SK-N-SH treated with all-trans-retinoic acid at 6 μM for 48 hours (cell line): ENCODE results near the gene DPYSL4.

ENCODE experiments used
- ATAC-seq: fragments of 200-7000 bp; cut with Tn5 transposase; 3 replicates; pipeline ENCODE4 v1.9.1; 2020; ENCODE audit warnings: mild to moderate bottlenecking, moderate library complexity
- BACH2 ChIP-seq: fragments of 250-450 bp; sonication (Bioruptor Pico); IDR thresholded peaks from 2 replicates; pipeline ENCODE4 v1.9.0; 2021; ENCODE audit warnings: mild to moderate bottlenecking, borderline replicate concordance
- CREB5 ChIP-seq: fragments of 250-450 bp; sonication (Bioruptor Pico); IDR thresholded peaks from 2 replicates; pipeline ENCODE4 v1.5.1; 2020; ENCODE audit warnings: low read depth, mild to moderate bottlenecking, moderate library complexity
- CSDC2 ChIP-seq: fragments of 250-450 bp; sonication (Bioruptor Pico); IDR thresholded peaks from 2 replicates; pipeline ENCODE4 v1.5.0; 2020; ENCODE audit warnings: mild to moderate bottlenecking, moderate library complexity
- ESRRG ChIP-seq: fragments of 250-450 bp; sonication (Bioruptor Pico); IDR thresholded peaks from 2 replicates; pipeline ENCODE4 v1.6.1; 2021; ENCODE audit warnings: mild to moderate bottlenecking
- ISL1 ChIP-seq: fragments of 250-450 bp; sonication (Bioruptor Pico); IDR thresholded peaks from 2 replicates; pipeline ENCODE4 v2.1.2; 2022; ENCODE audit warnings: mild to moderate bottlenecking, moderate library complexity
- OSR1 ChIP-seq: fragments of 250-450 bp; sonication (Bioruptor Pico); IDR thresholded peaks from 2 replicates; pipeline ENCODE4 v1.8.0; 2022; ENCODE audit warnings: moderate library complexity, mild to moderate bottlenecking, inconsistent platforms
- PATZ1 ChIP-seq: fragments of 250-450 bp; sonication (Bioruptor Pico); IDR thresholded peaks from 2 replicates; pipeline ENCODE4 v1.8.0; 2020; ENCODE audit warnings: mild to moderate bottlenecking, moderate library complexity, borderline replicate concordance
- RARB ChIP-seq: fragments of 250-450 bp; sonication (Bioruptor Pico); IDR thresholded peaks from 2 replicates; pipeline ENCODE4 v1.8.0; 2021; ENCODE audit warnings: mild to moderate bottlenecking, moderate library complexity
- SNAI2 ChIP-seq: fragments of 250-450 bp; sonication (Bioruptor Pico); IDR thresholded peaks from 2 replicates; pipeline ENCODE4 v1.5.0; 2020; ENCODE audit warnings: mild to moderate bottlenecking, moderate library complexity
- ZC3H10 ChIP-seq: fragments of 250-450 bp; sonication (Bioruptor Pico); IDR thresholded peaks from 2 replicates; pipeline ENCODE4 v1.5.1; 2021; ENCODE audit warnings: mild to moderate bottlenecking, moderate library complexity
- ZFP3 ChIP-seq: fragments of 250-450 bp; sonication (Bioruptor Pico); IDR thresholded peaks from 2 replicates; pipeline ENCODE4 v1.5.0; 2020; ENCODE audit warnings: mild to moderate bottlenecking, moderate library complexity
- ZFP30 ChIP-seq: fragments of 450-650 bp; formaldehyde crosslinking; IDR thresholded peaks from 2 replicates; pipeline ENCODE4 v1.5.0; 2022; ENCODE audit warnings: mild to moderate bottlenecking, moderate library complexity
- ZNF70 ChIP-seq: fragments of 450-650 bp; formaldehyde crosslinking; IDR thresholded peaks from 2 replicates; pipeline ENCODE4 v1.5.0; 2020; ENCODE audit warnings: mild to moderate bottlenecking, moderate library complexity
- ZNF8 ChIP-seq: fragments of 450-650 bp; formaldehyde crosslinking; IDR thresholded peaks from 2 replicates; pipeline ENCODE4 v1.5.0; 2020; ENCODE audit warnings: mild to moderate bottlenecking, moderate library complexity
- TF ChIP-seq, protein P1 (sequence below): fragments of 250-450 bp; sonication (Bioruptor Pico); IDR thresholded peaks from 2 replicates; pipeline ENCODE4 v1.8.0; 2021; ENCODE audit warnings: low read depth, mild to moderate bottlenecking, moderate library complexity, borderline replicate concordance
- TF ChIP-seq, protein P2 (sequence below): fragments of 250-450 bp; sonication (Bioruptor Pico); IDR thresholded peaks from 2 replicates; pipeline ENCODE4 v1.5.1; 2021; ENCODE audit warnings: mild to moderate bottlenecking, moderate library complexity
- TF ChIP-seq, protein P3 (sequence below): fragments of 250-450 bp; sonication (Bioruptor Pico); IDR thresholded peaks from 2 replicates; pipeline ENCODE4 v1.5.0; 2020; ENCODE audit warnings: mild to moderate bottlenecking, moderate library complexity

DPYSL4 gene

GRCh38 chr10:132189016-132189415, 2.3 kb downstream of the DPYSL4 start:
- no peak for ATAC-seq
- TF ChIP-seq RARB (CRISPR knock-in tag) (no peak), ZNF8 (no peak), ISL1 (CRISPR knock-in tag) (no peak)

DNA sequence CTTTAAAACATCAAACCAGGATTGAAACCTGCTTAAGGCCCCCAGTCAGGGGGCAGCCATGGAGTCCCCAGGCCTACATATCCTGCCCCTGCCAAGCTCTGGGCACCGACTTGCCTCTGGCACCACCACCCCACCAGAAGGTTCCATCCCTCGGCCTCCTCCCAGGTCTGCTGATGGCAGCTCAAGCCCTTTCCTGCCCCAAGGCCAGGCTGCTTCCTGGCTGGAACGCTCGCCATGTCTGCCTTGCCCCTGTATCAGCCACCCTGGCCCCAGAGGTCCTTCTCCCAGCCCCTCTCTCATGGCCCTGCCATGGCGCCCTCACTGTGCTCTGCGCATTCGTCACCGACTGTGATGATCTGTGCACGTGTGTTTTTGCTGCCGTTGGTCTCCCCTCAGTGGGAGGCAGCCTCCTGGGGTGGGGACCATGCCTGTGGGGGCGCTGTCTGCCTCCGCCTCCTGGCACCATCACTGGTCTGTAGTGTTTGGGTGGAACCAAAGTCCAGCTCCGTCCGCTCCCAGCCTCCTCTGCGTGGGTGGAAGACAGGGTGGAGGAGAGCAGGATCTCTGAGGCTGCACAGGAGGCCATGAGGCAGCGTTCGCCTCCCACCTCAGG, 3.2 kb downstream of the DPYSL4 start:
- no peak for ATAC-seq

GRCh38 chr10:132192076-132192975, 5.6 kb downstream of the DPYSL4 start:
- TF ChIP-seq, protein P1, sequence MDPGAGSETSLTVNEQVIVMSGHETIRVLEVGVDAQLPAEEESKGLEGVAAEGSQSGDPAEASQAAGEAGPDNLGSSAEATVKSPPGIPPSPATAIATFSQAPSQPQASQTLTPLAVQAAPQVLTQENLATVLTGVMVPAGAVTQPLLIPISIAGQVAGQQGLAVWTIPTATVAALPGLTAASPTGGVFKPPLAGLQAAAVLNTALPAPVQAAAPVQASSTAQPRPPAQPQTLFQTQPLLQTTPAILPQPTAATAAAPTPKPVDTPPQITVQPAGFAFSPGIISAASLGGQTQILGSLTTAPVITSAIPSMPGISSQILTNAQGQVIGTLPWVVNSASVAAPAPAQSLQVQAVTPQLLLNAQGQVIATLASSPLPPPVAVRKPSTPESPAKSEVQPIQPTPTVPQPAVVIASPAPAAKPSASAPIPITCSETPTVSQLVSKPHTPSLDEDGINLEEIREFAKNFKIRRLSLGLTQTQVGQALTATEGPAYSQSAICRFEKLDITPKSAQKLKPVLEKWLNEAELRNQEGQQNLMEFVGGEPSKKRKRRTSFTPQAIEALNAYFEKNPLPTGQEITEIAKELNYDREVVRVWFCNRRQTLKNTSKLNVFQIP (CRISPR knock-in tag), result no peak
- no peak for TF ChIP-seq ESRRG (CRISPR knock-in tag)
- no peak for TF ChIP-seq RARB (CRISPR knock-in tag)
- no peak for TF ChIP-seq ZFP3 (CRISPR knock-in tag)
- TF ChIP-seq SNAI2, result no peak
- no peak for TF ChIP-seq ZC3H10
- TF ChIP-seq CREB5 (CRISPR knock-in tag), result no peak
- ATAC-seq, result no peak

More for the DNA sequence above, 3.2 kb downstream of the DPYSL4 start:
- no peak for TF ChIP-seq CSDC2

- TF ChIP-seq PATZ1 (no peak), BACH2 (CRISPR knock-in tag) (no peak), ZFP30 (no peak), ESRRG (CRISPR knock-in tag) (no peak), ZNF70 (CRISPR knock-in tag) (no peak), ISL1 (CRISPR knock-in tag) (no peak), ZFP3 (CRISPR knock-in tag) (no peak), SNAI2 (no peak), CSDC2 (no peak), OSR1 (CRISPR knock-in tag) (no peak)
- TF ChIP-seq, protein P2, sequence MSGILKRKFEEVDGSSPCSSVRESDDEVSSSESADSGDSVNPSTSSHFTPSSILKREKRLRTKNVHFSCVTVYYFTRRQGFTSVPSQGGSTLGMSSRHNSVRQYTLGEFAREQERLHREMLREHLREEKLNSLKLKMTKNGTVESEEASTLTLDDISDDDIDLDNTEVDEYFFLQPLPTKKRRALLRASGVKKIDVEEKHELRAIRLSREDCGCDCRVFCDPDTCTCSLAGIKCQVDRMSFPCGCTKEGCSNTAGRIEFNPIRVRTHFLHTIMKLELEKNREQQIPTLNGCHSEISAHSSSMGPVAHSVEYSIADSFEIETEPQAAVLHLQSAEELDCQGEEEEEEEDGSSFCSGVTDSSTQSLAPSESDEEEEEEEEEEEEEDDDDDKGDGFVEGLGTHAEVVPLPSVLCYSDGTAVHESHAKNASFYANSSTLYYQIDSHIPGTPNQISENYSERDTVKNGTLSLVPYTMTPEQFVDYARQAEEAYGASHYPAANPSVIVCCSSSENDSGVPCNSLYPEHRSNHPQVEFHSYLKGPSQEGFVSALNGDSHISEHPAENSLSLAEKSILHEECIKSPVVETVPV (CRISPR knock-in tag), result no peak
- TF ChIP-seq, protein P3, sequence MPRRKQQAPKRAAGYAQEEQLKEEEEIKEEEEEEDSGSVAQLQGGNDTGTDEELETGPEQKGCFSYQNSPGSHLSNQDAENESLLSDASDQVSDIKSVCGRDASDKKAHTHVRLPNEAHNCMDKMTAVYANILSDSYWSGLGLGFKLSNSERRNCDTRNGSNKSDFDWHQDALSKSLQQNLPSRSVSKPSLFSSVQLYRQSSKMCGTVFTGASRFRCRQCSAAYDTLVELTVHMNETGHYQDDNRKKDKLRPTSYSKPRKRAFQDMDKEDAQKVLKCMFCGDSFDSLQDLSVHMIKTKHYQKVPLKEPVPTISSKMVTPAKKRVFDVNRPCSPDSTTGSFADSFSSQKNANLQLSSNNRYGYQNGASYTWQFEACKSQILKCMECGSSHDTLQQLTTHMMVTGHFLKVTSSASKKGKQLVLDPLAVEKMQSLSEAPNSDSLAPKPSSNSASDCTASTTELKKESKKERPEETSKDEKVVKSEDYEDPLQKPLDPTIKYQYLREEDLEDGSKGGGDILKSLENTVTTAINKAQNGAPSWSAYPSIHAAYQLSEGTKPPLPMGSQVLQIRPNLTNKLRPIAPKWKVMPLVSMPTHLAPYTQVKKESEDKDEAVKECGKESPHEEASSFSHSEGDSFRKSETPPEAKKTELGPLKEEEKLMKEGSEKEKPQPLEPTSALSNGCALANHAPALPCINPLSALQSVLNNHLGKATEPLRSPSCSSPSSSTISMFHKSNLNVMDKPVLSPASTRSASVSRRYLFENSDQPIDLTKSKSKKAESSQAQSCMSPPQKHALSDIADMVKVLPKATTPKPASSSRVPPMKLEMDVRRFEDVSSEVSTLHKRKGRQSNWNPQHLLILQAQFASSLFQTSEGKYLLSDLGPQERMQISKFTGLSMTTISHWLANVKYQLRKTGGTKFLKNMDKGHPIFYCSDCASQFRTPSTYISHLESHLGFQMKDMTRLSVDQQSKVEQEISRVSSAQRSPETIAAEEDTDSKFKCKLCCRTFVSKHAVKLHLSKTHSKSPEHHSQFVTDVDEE (CRISPR knock-in tag), result no peak
- no peak for ATAC-seq
Observed at GRCh38 chr10:132192991-132193665, 6.4 kb downstream of the DPYSL4 start.
